AG10803 (cell line): Measurements from ENCODE around the gene SPRR3.

Experiments used
- DNase-seq: peaks from one replicate; pipeline ENCODE4 v3.0.0; 2010; ENCODE audit warnings: low read depth
- H3K4me3 ChIP-seq: 2 replicates; pipeline ENCODE4 v1.5.1; 2011; ENCODE audit warnings: mild to moderate bottlenecking, low read length, control low read depth
- TF ChIP-seq, protein P1 (sequence below): conservative IDR thresholded peaks from 2 replicates; pipeline ENCODE4 v1.5.1; 2011; ENCODE audit warnings: mild to moderate bottlenecking, low read length, control low read depth, inconsistent platforms

SPRR3 gene

GRCh38 chr1:152961226-152961891, 40.2 kb upstream of the SPRR3 start:
- DNase-seq = no peak
- H3K4me3 ChIP-seq = no peak overlapping the region
- TF ChIP-seq, protein P1, sequence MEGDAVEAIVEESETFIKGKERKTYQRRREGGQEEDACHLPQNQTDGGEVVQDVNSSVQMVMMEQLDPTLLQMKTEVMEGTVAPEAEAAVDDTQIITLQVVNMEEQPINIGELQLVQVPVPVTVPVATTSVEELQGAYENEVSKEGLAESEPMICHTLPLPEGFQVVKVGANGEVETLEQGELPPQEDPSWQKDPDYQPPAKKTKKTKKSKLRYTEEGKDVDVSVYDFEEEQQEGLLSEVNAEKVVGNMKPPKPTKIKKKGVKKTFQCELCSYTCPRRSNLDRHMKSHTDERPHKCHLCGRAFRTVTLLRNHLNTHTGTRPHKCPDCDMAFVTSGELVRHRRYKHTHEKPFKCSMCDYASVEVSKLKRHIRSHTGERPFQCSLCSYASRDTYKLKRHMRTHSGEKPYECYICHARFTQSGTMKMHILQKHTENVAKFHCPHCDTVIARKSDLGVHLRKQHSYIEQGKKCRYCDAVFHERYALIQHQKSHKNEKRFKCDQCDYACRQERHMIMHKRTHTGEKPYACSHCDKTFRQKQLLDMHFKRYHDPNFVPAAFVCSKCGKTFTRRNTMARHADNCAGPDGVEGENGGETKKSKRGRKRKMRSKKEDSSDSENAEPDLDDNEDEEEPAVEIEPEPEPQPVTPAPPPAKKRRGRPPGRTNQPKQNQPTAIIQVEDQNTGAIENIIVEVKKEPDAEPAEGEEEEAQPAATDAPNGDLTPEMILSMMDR = no peak

DNA sequence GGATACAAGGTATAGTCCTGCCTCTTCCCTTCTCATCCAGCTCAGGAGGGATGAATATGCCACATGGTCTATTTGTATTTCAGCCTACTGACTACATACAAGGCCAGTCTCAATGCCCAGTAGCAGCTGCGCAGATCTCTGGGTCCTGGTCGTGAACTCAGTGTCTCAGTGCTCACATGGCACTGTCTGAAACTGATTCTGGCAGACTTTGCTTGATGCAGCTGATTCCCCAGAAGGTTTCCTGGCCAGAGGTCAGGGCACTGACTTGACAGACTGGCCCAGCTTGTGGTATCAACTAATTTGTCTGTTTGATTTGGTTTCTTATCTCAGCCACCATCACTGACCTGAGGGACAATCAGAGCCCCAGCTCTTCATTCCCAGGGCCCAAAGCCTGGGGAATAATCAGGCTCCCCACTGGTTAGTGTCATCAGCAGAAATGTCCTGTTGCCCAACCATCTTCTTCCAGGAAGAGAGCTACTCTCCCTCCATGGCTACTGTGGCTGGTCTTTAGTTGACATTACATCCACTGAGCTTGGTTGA, 38.6 kb upstream of the SPRR3 start:
- TF ChIP-seq, protein P1 = no peak
- no peak for DNase-seq
- H3K4me3 ChIP-seq = no peak overlapping the region

- TF ChIP-seq, protein P1 = no peak
- H3K4me3 ChIP-seq = no peak overlapping the region
- no peak for DNase-seq
Observed at GRCh38 chr1:152964536-152964935, 37.0 kb upstream of the SPRR3 start.

- TF ChIP-seq, protein P1 = no peak
- DNase-seq = no peak
- H3K4me3 ChIP-seq = no peak overlapping the region
Observed at GRCh38 chr1:152965853-152966252, 35.7 kb upstream of the SPRR3 start.

- DNase-seq = no peak
- no peak overlapping the region for H3K4me3 ChIP-seq
- TF ChIP-seq, protein P1 = no peak
Observed at GRCh38 chr1:152967201-152967600, 34.3 kb upstream of the SPRR3 start.

DNA sequence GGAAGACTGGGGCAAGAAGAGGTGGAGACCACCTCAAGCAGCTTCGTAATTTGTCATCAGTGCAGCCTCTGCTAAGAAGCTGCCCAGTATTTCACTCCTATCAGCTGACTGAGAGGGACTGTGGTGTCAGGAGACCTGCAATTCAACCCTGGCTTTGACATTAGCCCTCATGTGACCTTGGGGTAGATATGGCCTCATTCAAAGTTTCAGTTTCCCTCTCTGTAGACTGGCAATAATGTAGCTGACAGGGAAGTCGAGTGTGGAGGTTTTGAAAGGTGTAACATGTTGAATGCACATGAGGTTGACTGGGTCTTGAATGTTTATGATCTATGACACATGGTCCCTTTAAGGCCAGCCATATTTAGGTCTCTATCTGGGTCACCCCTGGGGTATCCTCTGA, 33.3 kb upstream of the SPRR3 start:
- TF ChIP-seq, protein P1 = no peak
- no peak overlapping the region for H3K4me3 ChIP-seq
- DNase-seq = no peak

GRCh38 chr1:152969036-152969435, 32.5 kb upstream of the SPRR3 start:
- H3K4me3 ChIP-seq = no peak overlapping the region
- no peak for DNase-seq
- TF ChIP-seq, protein P1 = no peak
